Karpas-422 (cell line): ENCODE data around the gene SLF2. TPM values are rescaled to one million over a fixed set of nuclear protein-coding genes. Genes with fewer than 3 reads are reported as not detected.

Experiments
- DNase-seq: peaks from one replicate; pipeline ENCODE4 v3.0.0-alpha.2; 2015
- H2AFZ ChIP-seq: fragments of 200-600 bp; sonication (generic); 2 replicates; pipeline ENCODE4 v1.6.1; 2014; ENCODE audit warnings: antibody characterized with exemption, low read length, mixed read lengths
- H3K27ac ChIP-seq: fragments of 200-600 bp; sonication (generic); 2 replicates; pipeline ENCODE4 v1.5.1; 2014; ENCODE audit warnings: mild to moderate bottlenecking, low read length, moderate library complexity
- H3K27me3 ChIP-seq: fragments of 200-600 bp; sonication (generic); 2 replicates; pipeline ENCODE4 v1.6.1; 2014; ENCODE audit warnings: low read length, mixed read lengths
- H3K36me3 ChIP-seq: fragments of 200-600 bp; sonication (generic); 2 replicates; pipeline ENCODE4 v1.6.1; 2014; ENCODE audit warnings: low read length, mixed read lengths; ENCODE audit not compliant: insufficient read depth
- H3K4me1 ChIP-seq: fragments of 200-600 bp; sonication (generic); 2 replicates; pipeline ENCODE4 v1.6.1; 2014; ENCODE audit warnings: mild to moderate bottlenecking, low read length, mixed read lengths
- H3K4me2 ChIP-seq: fragments of 200-600 bp; sonication (generic); 2 replicates; pipeline ENCODE4 v1.6.1; 2014; ENCODE audit warnings: low read length, low read depth, mild to moderate bottlenecking; ENCODE audit not compliant: poor library complexity, severe bottlenecking
- H3K4me3 ChIP-seq: fragments of 200-600 bp; sonication (generic); 2 replicates; pipeline ENCODE4 v1.5.1; 2014; ENCODE audit warnings: mild to moderate bottlenecking, antibody characterized with exemption, low read length, mixed read lengths
- H3K79me2 ChIP-seq: fragments of 200-600 bp; sonication (generic); 2 replicates; pipeline ENCODE4 v1.6.1; 2014; ENCODE audit warnings: mild to moderate bottlenecking, low read length, mixed read lengths
- H3K9ac ChIP-seq: fragments of 200-600 bp; sonication (generic); 2 replicates; pipeline ENCODE4 v1.6.0; 2014; ENCODE audit warnings: low read length
- H3K9me2 ChIP-seq: fragments of 200-600 bp; sonication (generic), shearing (Covaris generic); replicated peaks from 2 replicates; pipeline ENCODE4 v1.6.0; 2014; ENCODE audit warnings: mild to moderate bottlenecking, low read length, moderate library complexity; ENCODE audit not compliant: insufficient read depth
- H3K9me3 ChIP-seq: fragments of 300-700, 200-600 bp; sonication (generic); 2 replicates; pipeline ENCODE4 v1.6.1; 2014; ENCODE audit warnings: low read length, mixed read lengths
- H4K20me1 ChIP-seq: fragments of 200-600 bp; sonication (generic); 2 replicates; pipeline ENCODE4 v1.6.1; 2014; ENCODE audit warnings: mild to moderate bottlenecking, antibody characterized with exemption, low read length, low read depth; ENCODE audit not compliant: insufficient read depth
- total RNA-seq: library from RNA; depleted of rRNA; stranded (reverse); fragments of >200 nt; shearing (Covaris generic); gene quantifications from 2 replicates; pipeline ENCODE4 v1.2.3, GENCODE V29; 2014; ENCODE audit warnings: low replicate concordance

The SLF2 gene
- total RNA-seq, 1 experiment from 2014 or later, result 52.4 TPM

DNA sequence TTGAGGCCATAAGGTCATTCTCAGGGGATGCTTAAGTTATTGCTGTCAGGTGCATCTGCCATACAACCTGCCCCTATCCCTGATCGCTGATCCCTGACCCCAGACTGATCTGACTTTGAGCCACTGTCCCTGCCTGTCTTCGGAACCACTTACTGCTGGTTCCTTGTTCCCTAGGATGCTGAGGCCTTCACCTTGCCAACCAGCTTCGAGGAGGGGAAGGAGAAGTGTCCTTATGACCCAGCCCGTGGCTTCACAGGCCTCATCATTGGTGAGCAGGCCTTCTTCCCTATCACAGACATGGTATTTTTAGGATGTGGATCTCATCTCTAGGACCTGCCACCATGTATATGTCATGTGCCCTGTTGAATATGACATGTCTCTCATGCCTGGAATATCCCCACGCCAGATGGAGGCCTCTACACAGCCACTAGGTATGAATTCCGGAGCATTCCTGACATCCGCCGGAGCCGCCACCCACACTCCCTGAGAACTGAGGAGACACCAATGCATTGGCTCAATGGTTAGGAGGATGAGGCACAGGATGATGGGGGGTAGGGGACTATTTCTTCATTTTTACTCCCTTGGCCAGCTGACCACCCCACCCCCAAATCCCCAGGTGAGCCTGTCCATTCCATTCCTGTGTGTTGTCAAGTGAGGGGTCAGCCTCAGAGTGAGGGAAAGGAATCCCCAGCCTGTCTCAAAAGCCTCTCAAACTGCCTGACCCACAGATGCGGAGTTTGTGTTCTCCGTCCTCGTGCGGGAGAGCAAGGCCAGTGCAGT lies 65.5 kb downstream of the SLF2 start:
- Histone ChIP-seq H3K79me2 (no peaks in the 10 kb centered on the region), H3K9me2 (no peaks in the 10 kb centered on the region), H3K9me3 (no peaks in the 10 kb centered on the region), H3K9ac (no peak overlapping the region), H3K4me1 (no peaks in the 10 kb centered on the region), H3K4me2 (no peak overlapping the region), H3K27me3 (no peaks in the 10 kb centered on the region), H3K36me3 (peaks cover 4% of the 10 kb centered on the region; the same call in 1 of the 2 replicates), H3K4me3 (no peak overlapping the region), H3K27ac (no peak overlapping the region), H2AFZ (no peak overlapping the region), H4K20me1 (no peaks in the 10 kb centered on the region)
- DNase-seq, result no peak

- Histone ChIP-seq H3K9me3 (no peaks in the 10 kb centered on the region), H3K4me2 (no peak overlapping the region), H3K27ac (no peak overlapping the region), H4K20me1 (no peaks in the 10 kb centered on the region), H3K9me2 (no peaks in the 10 kb centered on the region), H3K4me3 (no peak overlapping the region), H3K4me1 (no peaks in the 10 kb centered on the region), H3K27me3 (no peaks in the 10 kb centered on the region), H3K9ac (no peak overlapping the region), H3K79me2 (no peaks in the 10 kb centered on the region), H3K36me3 (peaks cover 4% of the 10 kb centered on the region; the same call in 1 of the 2 replicates), H2AFZ (no peak overlapping the region)
- no peak for DNase-seq
Observed at GRCh38 chr10:100978901-100979195, 66.1 kb downstream of the SLF2 start.

DNA sequence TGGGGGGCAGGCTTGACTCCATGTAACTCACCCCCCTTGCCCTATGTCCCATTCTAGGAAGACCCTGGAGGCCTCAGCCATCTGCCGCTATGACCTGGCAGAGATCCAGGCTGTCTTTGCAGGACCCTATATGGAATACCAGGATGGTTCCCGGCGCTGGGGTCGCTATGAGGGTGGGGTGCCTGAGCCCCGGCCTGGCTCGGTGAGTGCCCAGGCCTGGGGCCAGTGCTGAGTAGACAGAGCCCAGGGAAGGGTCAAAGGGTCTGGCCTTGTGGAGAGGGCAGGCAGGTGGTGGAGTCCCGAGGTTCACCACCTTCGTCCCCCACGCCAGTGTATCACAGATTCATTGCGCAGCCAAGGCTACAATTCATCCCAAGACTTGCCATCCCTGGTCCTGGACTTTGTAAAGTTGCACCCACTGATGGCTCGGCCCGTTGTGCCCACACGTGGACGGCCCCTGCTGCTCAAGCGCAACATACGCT lies 67.1 kb downstream of the SLF2 start:
- no peak overlapping the region for H3K4me2 ChIP-seq
- no peaks in the 10 kb centered on the region for H3K79me2 ChIP-seq
- no peaks in the 10 kb centered on the region for H4K20me1 ChIP-seq
- DNase-seq, result no peak
- no peak overlapping the region for H2AFZ ChIP-seq
- no peak overlapping the region for H3K9ac ChIP-seq
- H3K4me3 ChIP-seq, result no peak overlapping the region
- H3K27me3 ChIP-seq, result no peaks in the 10 kb centered on the region
- peaks cover 4% of the 10 kb centered on the region; the same call in 1 of the 2 replicates for H3K36me3 ChIP-seq
- no peaks in the 10 kb centered on the region for H3K4me1 ChIP-seq
- H3K9me2 ChIP-seq, result no peaks in the 10 kb centered on the region
- H3K27ac ChIP-seq, result no peak overlapping the region
- H3K9me3 ChIP-seq, result no peaks in the 10 kb centered on the region

DNA sequence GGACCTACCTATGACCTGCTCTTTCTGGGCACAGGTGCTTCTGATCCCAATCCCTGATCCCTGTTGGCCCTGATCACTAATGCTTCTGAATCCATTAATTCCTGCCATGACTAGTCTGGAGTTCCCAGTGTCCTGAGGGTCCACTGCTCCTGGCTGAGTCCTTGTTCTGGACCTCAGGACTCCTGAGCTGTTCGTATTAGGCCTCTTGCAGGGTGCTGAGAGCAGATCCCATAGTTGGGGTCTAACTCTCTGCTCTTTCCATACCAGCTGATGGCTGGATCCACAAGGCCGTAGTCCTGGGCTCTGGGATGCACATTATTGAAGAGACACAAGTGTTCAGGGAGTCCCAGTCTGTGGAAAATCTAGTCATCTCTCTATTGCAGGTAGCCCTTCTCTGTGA lies 67.5 kb downstream of the SLF2 start:
- Histone ChIP-seq H3K4me3 (no peak overlapping the region), H3K9ac (no peak overlapping the region), H3K4me1 (no peaks in the 10 kb centered on the region), H2AFZ (no peak overlapping the region), H3K27me3 (no peaks in the 10 kb centered on the region), H3K36me3 (peaks cover 4% of the 10 kb centered on the region; the same call in 1 of the 2 replicates), H3K27ac (no peak overlapping the region), H3K9me2 (no peaks in the 10 kb centered on the region), H4K20me1 (no peaks in the 10 kb centered on the region), H3K9me3 (no peaks in the 10 kb centered on the region), H3K4me2 (no peak overlapping the region), H3K79me2 (no peaks in the 10 kb centered on the region; the same call in 1 of the 2 replicates)
- DNase-seq, result no peak

- H3K4me3 ChIP-seq, result no peak overlapping the region
- H3K9me3 ChIP-seq, result no peaks in the 10 kb centered on the region
- no peaks in the 10 kb centered on the region for H4K20me1 ChIP-seq
- DNase-seq, result no peak
- H3K79me2 ChIP-seq, result peaks cover under 1% of the 10 kb centered on the region; the same call in 1 of the 2 replicates
- no peak overlapping the region for H2AFZ ChIP-seq
- no peak overlapping the region for H3K9ac ChIP-seq
- peaks cover 4% of the 10 kb centered on the region; the same call in 1 of the 2 replicates for H3K36me3 ChIP-seq
- H3K27me3 ChIP-seq, result no peaks in the 10 kb centered on the region
- H3K27ac ChIP-seq, result no peak overlapping the region
- H3K9me2 ChIP-seq, result no peaks in the 10 kb centered on the region
- no peak overlapping the region for H3K4me2 ChIP-seq
- peaks cover 3% of the 10 kb centered on the region for H3K4me1 ChIP-seq
Observed at GRCh38 chr10:100980711-100981110, 67.9 kb downstream of the SLF2 start.

GRCh38 chr10:100981178-100981772 lies 68.5 kb downstream of the SLF2 start:
- no peak overlapping the region for H2AFZ ChIP-seq
- no peak for DNase-seq
- H3K9me3 ChIP-seq, result no peaks in the 10 kb centered on the region

DNA sequence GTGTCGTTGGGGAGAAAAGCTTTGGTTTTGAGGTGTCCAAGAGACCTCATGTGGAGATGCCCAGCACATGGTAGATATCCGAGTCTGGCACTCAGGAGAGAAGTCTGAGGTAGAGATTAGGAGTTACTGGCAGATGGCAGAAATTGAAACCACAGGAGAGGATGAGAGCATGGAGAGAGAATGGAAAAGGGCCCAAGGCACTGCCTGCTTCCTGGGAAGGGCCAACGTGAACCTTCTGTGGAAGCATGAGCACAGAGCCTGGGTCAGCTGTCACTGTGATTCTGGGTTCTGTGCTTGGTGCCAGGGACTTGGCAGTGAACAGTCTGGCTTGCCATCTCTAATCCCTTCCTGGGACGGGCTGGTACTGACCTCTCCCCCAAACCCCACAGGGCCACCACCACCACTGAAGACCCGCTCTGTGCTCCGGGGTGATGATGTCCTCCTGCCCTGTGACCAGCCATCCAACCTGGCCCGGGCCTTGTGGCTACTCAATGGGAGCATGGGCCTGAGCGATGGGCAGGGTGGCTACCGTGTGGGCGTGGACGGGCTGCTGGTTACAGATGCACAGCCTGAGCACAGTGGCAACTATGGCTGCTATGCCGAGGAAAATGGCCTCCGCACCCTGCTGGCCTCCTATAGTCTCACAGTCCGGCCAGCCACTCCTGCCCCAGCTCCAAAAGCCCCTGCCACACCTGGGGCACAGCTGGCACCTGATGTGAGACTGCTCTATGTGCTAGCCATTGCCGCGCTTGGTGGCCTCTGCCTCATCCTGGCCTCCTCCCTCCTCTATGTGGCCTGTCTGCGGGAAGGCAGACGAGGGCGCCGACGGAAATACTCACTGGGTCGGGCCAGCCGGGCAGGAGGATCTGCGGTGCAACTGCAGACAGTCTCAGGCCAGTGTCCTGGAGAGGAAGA lies 70.4 kb downstream of the SLF2 start:
- Histone ChIP-seq H2AFZ (no peak overlapping the region), H3K4me1 (peaks cover 15% of the 10 kb centered on the region), H3K9ac (no peak overlapping the region), H3K27ac (no peak overlapping the region), H3K36me3 (peaks cover 4% of the 10 kb centered on the region; the same call in 1 of the 2 replicates), H4K20me1 (no peaks in the 10 kb centered on the region), H3K79me2 (peaks cover 24% of the 10 kb centered on the region), H3K27me3 (no peaks in the 10 kb centered on the region), H3K4me2 (no peak overlapping the region), H3K9me2 (no peaks in the 10 kb centered on the region), H3K4me3 (no peak overlapping the region), H3K9me3 (no peaks in the 10 kb centered on the region)
- DNase-seq, result no peak

More at GRCh38 chr10:100981178-100981772, 68.5 kb downstream of the SLF2 start:
- Histone ChIP-seq H3K9ac (no peak overlapping the region), H3K4me3 (no peak overlapping the region), H3K4me2 (no peak overlapping the region), H3K27ac (no peak overlapping the region), H3K79me2 (peaks cover 6% of the 10 kb centered on the region), H4K20me1 (no peaks in the 10 kb centered on the region), H3K9me2 (no peaks in the 10 kb centered on the region), H3K4me1 (peaks cover 8% of the 10 kb centered on the region), H3K36me3 (peaks cover 4% of the 10 kb centered on the region; the same call in 1 of the 2 replicates), H3K27me3 (no peaks in the 10 kb centered on the region)
